ENCODE results near the gene CA9.
A peak's percentile ranks its signal among the peaks of the same experiment; 100 is the strongest.

Gene CA9

DNA sequence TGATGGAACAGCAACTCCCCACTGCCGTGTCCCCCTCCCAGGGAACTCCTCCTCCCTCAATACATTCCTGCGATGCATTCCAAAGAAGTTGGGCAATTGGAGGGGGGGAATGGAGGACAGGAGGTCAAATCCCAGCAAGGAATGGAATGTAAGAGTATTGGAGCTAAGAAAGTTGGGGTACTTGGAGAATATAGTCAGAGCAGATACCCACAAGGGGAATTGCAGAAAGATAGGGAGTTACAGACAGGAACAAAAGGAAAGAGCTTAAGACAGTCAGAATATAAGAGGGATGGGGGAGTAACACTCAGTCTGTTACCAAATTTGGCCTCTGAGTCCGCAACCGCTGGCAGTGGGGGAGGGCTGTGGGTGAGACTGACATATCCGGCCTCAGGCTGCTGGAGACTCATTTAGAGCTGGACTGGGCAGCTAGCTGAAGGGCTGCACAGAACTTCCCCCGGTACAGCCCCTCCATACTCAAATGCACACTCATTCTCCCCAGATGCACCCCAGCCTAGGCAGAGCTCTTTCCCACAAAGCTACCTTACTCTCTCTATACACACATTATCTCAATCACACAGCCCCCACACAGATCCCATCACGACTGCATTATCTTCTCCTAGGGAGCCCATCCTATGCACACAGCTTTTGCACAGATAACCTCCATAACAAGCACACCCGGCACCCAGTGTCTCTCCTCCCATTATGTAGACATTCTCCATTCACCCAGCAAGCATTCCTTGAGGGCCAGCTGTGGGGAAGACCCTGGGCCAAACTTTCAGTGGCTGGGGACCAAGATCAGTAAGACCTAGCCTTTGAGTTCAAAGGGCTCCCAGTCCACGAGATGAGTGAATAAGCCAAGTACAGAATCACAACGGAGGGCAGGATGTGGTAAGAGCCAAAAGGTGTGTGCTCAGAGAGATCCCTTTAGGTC, 54.6 kb downstream of the CA9 start:
- Histone ChIP-seq H3K36me3 (ENCODE audit: control insufficient read depth, insufficient read depth, low read length) (peaks cover 16% of the 10 kb centered on the region), H3K4me1 (ENCODE audit: control insufficient read depth, insufficient read depth, low read length) (peaks cover 54% of the 10 kb centered on the region), H3K27me3 (ENCODE audit: control insufficient read depth, insufficient read depth, low read length, poor library complexity, severe bottlenecking) (no peaks in the 10 kb centered on the region), H3K4me3 (ENCODE audit: insufficient read depth, low read depth, low read length) (peak overlapping the region; percentile 32), H3K9me3 (ENCODE audit: control insufficient read depth, low read length) (no peaks in the 10 kb centered on the region), H3K27ac (ENCODE audit: insufficient read depth, low read depth, low read length, poor library complexity, severe bottlenecking) (peak overlapping the region; percentile 97)
- 12 to 18% methylated on average over 9 to 10 of the region's 10 CpGs for WGBS, 2 experiments

- Histone ChIP-seq H3K9me3 (ENCODE audit: control insufficient read depth, low read length) (no peaks in the 10 kb centered on the region), H3K4me3 (ENCODE audit: insufficient read depth, low read depth, low read length) (peak overlapping the region; percentile 18), H3K27ac (ENCODE audit: insufficient read depth, low read depth, low read length, poor library complexity, severe bottlenecking) (peak overlapping the region; percentile 57), H3K27me3 (ENCODE audit: control insufficient read depth, insufficient read depth, low read length, poor library complexity, severe bottlenecking) (no peaks in the 10 kb centered on the region), H3K36me3 (ENCODE audit: control insufficient read depth, insufficient read depth, low read length) (peaks cover 11% of the 10 kb centered on the region), H3K4me1 (ENCODE audit: control insufficient read depth, insufficient read depth, low read length) (peaks cover 58% of the 10 kb centered on the region)
- WGBS, 2 experiments = 87 to 93% methylated on average over 3 of the region's 3 CpGs
Measured at GRCh38 chr9:35729101-35729500, 55.4 kb downstream of the CA9 start.

- Histone ChIP-seq H3K36me3 (ENCODE audit: control insufficient read depth, insufficient read depth, low read length) (peaks cover 3% of the 10 kb centered on the region), H3K9me3 (ENCODE audit: control insufficient read depth, low read length) (no peaks in the 10 kb centered on the region), H3K27me3 (ENCODE audit: control insufficient read depth, insufficient read depth, low read length, poor library complexity, severe bottlenecking) (no peaks in the 10 kb centered on the region), H3K4me3 (ENCODE audit: insufficient read depth, low read depth, low read length) (no peak overlapping the region), H3K27ac (ENCODE audit: insufficient read depth, low read depth, low read length, poor library complexity, severe bottlenecking) (no peak overlapping the region), H3K4me1 (ENCODE audit: control insufficient read depth, insufficient read depth, low read length) (peaks cover 58% of the 10 kb centered on the region)
- 29 to 31% methylated on average over 6 of the region's 6 CpGs for WGBS, 2 experiments
Measured at GRCh38 chr9:35729700-35730485, 56.2 kb downstream of the CA9 start.

GRCh38 chr9:35730486-35730854, 56.7 kb downstream of the CA9 start:
- no peaks in the 10 kb centered on the region for H3K27me3 ChIP-seq (ENCODE audit: control insufficient read depth, insufficient read depth, low read length, poor library complexity, severe bottlenecking)
- H3K36me3 ChIP-seq (ENCODE audit: control insufficient read depth, insufficient read depth, low read length) = peaks cover 6% of the 10 kb centered on the region
- 89 to 95% methylated on average over 2 of the region's 2 CpGs for WGBS, 2 experiments
- H3K4me3 ChIP-seq (ENCODE audit: insufficient read depth, low read depth, low read length) = peak overlapping the region; percentile 67
- H3K4me1 ChIP-seq (ENCODE audit: control insufficient read depth, insufficient read depth, low read length) = peaks cover 58% of the 10 kb centered on the region
- H3K9me3 ChIP-seq (ENCODE audit: control insufficient read depth, low read length) = no peaks in the 10 kb centered on the region
- no peak overlapping the region for H3K27ac ChIP-seq (ENCODE audit: insufficient read depth, low read depth, low read length, poor library complexity, severe bottlenecking)
